Cortex of kidney (tissue), 1 donor: Measurements from ENCODE around the gene USP27X.

Source experiments
- DNase-seq: peaks from one replicate; lab custom pipeline; 2025; lab: John Stamatoyannopoulos, UW

USP27X gene

GRCh38 chrX:49878834-49879655 is at the start of gene USP27X:
Gene USP27X (plus strand): TSS chrX:49879484. CDS start chrX:49880308, 824 bp downstream.
- peak; percentile 8 for DNase-seq

GRCh38 chrX:49838374-49838773 is 40.9 kb upstream of the USP27X start:
- no peak for DNase-seq

GRCh38 chrX:49840679-49841078 is 38.6 kb upstream of the USP27X start:
- no peak for DNase-seq

- DNase-seq, result no peak
Observed at GRCh38 chrX:49842621-49843020, 36.7 kb upstream of the USP27X start.

GRCh38 chrX:49844611-49845010 is 34.7 kb upstream of the USP27X start:
- DNase-seq, result no peak

- DNase-seq, result no peak
Observed at GRCh38 chrX:49845701-49846403, 33.4 kb upstream of the USP27X start.

GRCh38 chrX:49846522-49846921 is 32.8 kb upstream of the USP27X start:
- no peak for DNase-seq

GRCh38 chrX:49848275-49848674 is 31.0 kb upstream of the USP27X start:
- DNase-seq, result no peak

- DNase-seq, result no peak
Observed at GRCh38 chrX:49850028-49850427, 29.3 kb upstream of the USP27X start.

GRCh38 chrX:49853661-49854060 is 25.6 kb upstream of the USP27X start:
- DNase-seq, result no peak

- DNase-seq, result no peak
Observed at GRCh38 chrX:49856819-49857218, 22.5 kb upstream of the USP27X start.

GRCh38 chrX:49858341-49858740 is 20.9 kb upstream of the USP27X start:
- no peak for DNase-seq

GRCh38 chrX:49859491-49859890 is 19.8 kb upstream of the USP27X start:
- no peak for DNase-seq

- no peak for DNase-seq
Observed at GRCh38 chrX:49860867-49861535, 18.3 kb upstream of the USP27X start.

GRCh38 chrX:49862093-49862492 is 17.2 kb upstream of the USP27X start:
- DNase-seq, result no peak

GRCh38 chrX:49868739-49869138 is 10.5 kb upstream of the USP27X start:
- no peak for DNase-seq

- no peak for DNase-seq
Observed at GRCh38 chrX:49876750-49877149, 2.5 kb upstream of the USP27X start.

- DNase-seq, result no peak
Observed at GRCh38 chrX:49877397-49878101, 1.7 kb upstream of the USP27X start.

GRCh38 chrX:49878128-49878833 is 1.0 kb upstream of the USP27X start:
- no peak for DNase-seq

GRCh38 chrX:49879656-49880277 is 483 bp downstream of the USP27X start:
- DNase-seq, result no peak

- DNase-seq, result no peak
Observed at GRCh38 chrX:49880668-49881067, 1.4 kb downstream of the USP27X start.
